OCI-LY7 (cell line): ENCODE results near the gene ADGRD2. TPM values are rescaled to one million over a fixed set of nuclear protein-coding genes. Genes with fewer than 3 reads are reported as not detected.

Experiments used
- BruUV-seq: library from RNA; stranded (reverse); fragments of 400-500 nt; replicated peaks from 2 replicates; lab custom pipeline; 2021; lab: Mats Ljungman, UMichigan
- CTCF ChIA-PET: fragments of 300-600 bp; sonication (Branson Sonifier 250); formaldehyde crosslinking; loops from one replicate; lab custom pipeline; 2022; ENCODE audit warnings: antibody characterized with exemption; ENCODE audit not compliant: unreplicated experiment; lab: Charles Lee
- POLR2A ChIA-PET: fragments of 300-600 bp; sonication (Branson Sonifier 250); formaldehyde crosslinking; loops from one replicate; lab custom pipeline; 2022; ENCODE audit warnings: antibody characterized with exemption; lab: Charles Lee
- DNase-seq: peaks from one replicate; pipeline ENCODE4 v3.0.0-alpha.2; 2015; ENCODE audit warnings: low spot score
- H2AFZ ChIP-seq: fragments of 200-600 bp; sonication (generic), shearing (Covaris generic); 2 replicates; pipeline ENCODE4 v1.6.1; 2014; ENCODE audit warnings: mild to moderate bottlenecking, antibody characterized with exemption, low read length, moderate library complexity
- H3K27ac ChIP-seq: fragments of 200-600 bp; sonication (generic); 2 replicates; pipeline ENCODE4 v1.5.1; 2014; ENCODE audit warnings: mixed run types, low read depth, mild to moderate bottlenecking, moderate library complexity, low read length, inconsistent platforms; ENCODE audit not compliant: poor library complexity, severe bottlenecking
- H3K36me3 ChIP-seq: fragments of 200-600 bp; sonication (generic); 2 replicates; pipeline ENCODE4 v1.6.1; 2014; ENCODE audit warnings: mild to moderate bottlenecking, antibody characterized with exemption, low read length, moderate library complexity, mixed read lengths; ENCODE audit not compliant: insufficient read depth
- H3K4me1 ChIP-seq: fragments of 200-600 bp; sonication (generic); 2 replicates; pipeline ENCODE4 v1.5.1; 2014; ENCODE audit warnings: mild to moderate bottlenecking, low read length; ENCODE audit not compliant: insufficient read depth, poor library complexity, severe bottlenecking
- H3K4me2 ChIP-seq: fragments of 200-600 bp; sonication (generic); 2 replicates; pipeline ENCODE4 v1.6.1; 2014; ENCODE audit warnings: mild to moderate bottlenecking, low read length
- H3K4me3 ChIP-seq: fragments of 200-600 bp; sonication (generic); 2 replicates; pipeline ENCODE4 v1.5.1; 2014; ENCODE audit warnings: mild to moderate bottlenecking, low read depth, low read length; ENCODE audit not compliant: poor library complexity, severe bottlenecking
- H3K79me2 ChIP-seq: fragments of 200-600 bp; sonication (generic); 2 replicates; pipeline ENCODE4 v1.6.1; 2016; ENCODE audit warnings: low read depth, mild to moderate bottlenecking, low read length, moderate library complexity, mixed read lengths; ENCODE audit not compliant: insufficient read depth
- H3K9me2 ChIP-seq: fragments of 200-600 bp; sonication (generic); 2 replicates; pipeline ENCODE4 v1.6.1; 2016; ENCODE audit warnings: mild to moderate bottlenecking, low read length, mixed read lengths; ENCODE audit not compliant: insufficient read depth
- H3K9me3 ChIP-seq: fragments of 200-600 bp; sonication (generic); 2 replicates; pipeline ENCODE4 v1.6.1; 2014; ENCODE audit warnings: mild to moderate bottlenecking, mixed run types, low read length, mixed read lengths
- H4K20me1 ChIP-seq: fragments of 200-600 bp; sonication (generic); 2 replicates; pipeline ENCODE4 v1.6.1; 2014; ENCODE audit warnings: mild to moderate bottlenecking, antibody characterized with exemption, low read length, moderate library complexity, mixed read lengths; ENCODE audit not compliant: insufficient read depth
- CTCF ChIP-seq: fragments of 200-600 bp; sonication (generic); conservative IDR thresholded peaks from 2 replicates; pipeline ENCODE4 v1.5.1; 2014; ENCODE audit warnings: mild to moderate bottlenecking, antibody characterized with exemption, low read length, moderate library complexity, mixed read lengths
- EZH2phosphoT487 ChIP-seq: fragments of 200-600 bp; sonication (generic); IDR thresholded peaks from 2 replicates; pipeline ENCODE4 v1.6.1; 2018; ENCODE audit warnings: low read depth, borderline replicate concordance, mild to moderate bottlenecking, mixed run types, antibody characterized with exemption, low read length, moderate library complexity, mixed read lengths
- intact Hi-C: fragments of 100-400 bp; cut with micrococcal nuclease; formaldehyde crosslinking; loops from one replicate; pipeline ENCODE4 v1.10.0; 2022; ENCODE audit not compliant: unreplicated experiment
- total RNA-seq, 2 experiments: library from RNA; depleted of rRNA in 1 of 2; stranded (reverse); fragments of >200 nt in 1 of 2; shearing (Covaris generic) in 1 of 2; gene quantifications; 2 replicates each; pipeline ENCODE4 v1.2.3, GENCODE V29; 2014 to 2022

The ADGRD2 gene
- total RNA-seq, 2 experiments from 2014 or later = not detected

- Histone ChIP-seq H3K4me1 (no peaks in the 10 kb centered on the region), H3K27ac (no peak overlapping the region), H3K4me3 (no peak overlapping the region), H4K20me1 (no peaks in the 10 kb centered on the region), H3K36me3 (no peaks in the 10 kb centered on the region), H3K79me2 (no peaks in the 10 kb centered on the region), H3K4me2 (no peak overlapping the region), H3K9me3 (no peaks in the 10 kb centered on the region), H2AFZ (no peak overlapping the region), H3K9me2 (no peaks in the 10 kb centered on the region)
- intact Hi-C loops = no loop called here
- TF ChIP-seq EZH2phosphoT487 (no peak), CTCF (no peak)
- no peak for DNase-seq
- ChIA-PET POLR2A (no interaction called here), CTCF (no interaction called here)
- no TSS peak for BruUV-seq
Measured at GRCh38 chr9:124426361-124426760, 23.9 kb upstream of the ADGRD2 start.

GRCh38 chr9:124427281-124427680, 23.0 kb upstream of the ADGRD2 start:
- Histone ChIP-seq H3K4me1 (no peaks in the 10 kb centered on the region), H3K9me2 (no peaks in the 10 kb centered on the region), H3K27ac (no peak overlapping the region), H2AFZ (no peak overlapping the region), H3K9me3 (no peaks in the 10 kb centered on the region), H4K20me1 (no peaks in the 10 kb centered on the region), H3K36me3 (no peaks in the 10 kb centered on the region), H3K4me2 (no peak overlapping the region), H3K4me3 (no peak overlapping the region), H3K79me2 (no peaks in the 10 kb centered on the region)
- TF ChIP-seq EZH2phosphoT487 = no peak
- TF ChIP-seq CTCF = no peak
- CTCF ChIA-PET = no interaction called here
- intact Hi-C loops = no loop called here
- DNase-seq = no peak
- no TSS peak for BruUV-seq
- POLR2A ChIA-PET = interaction anchor here (0.7 kb wide), 1 partner anchor 1250 kb away, joined by 4 read pairs; no protein-coding TSS in a partner anchor

- Histone ChIP-seq H3K9me2 (no peaks in the 10 kb centered on the region), H3K4me1 (no peaks in the 10 kb centered on the region), H3K4me3 (no peak overlapping the region), H3K36me3 (no peaks in the 10 kb centered on the region), H3K27ac (no peak overlapping the region), H2AFZ (no peak overlapping the region), H3K79me2 (no peaks in the 10 kb centered on the region), H3K4me2 (no peak overlapping the region), H3K9me3 (no peaks in the 10 kb centered on the region), H4K20me1 (no peaks in the 10 kb centered on the region)
- ChIA-PET CTCF (no interaction called here), POLR2A (interaction anchor here (0.9 to 1.1 kb wide), 2 partner anchors 10 to 11 kb away, joined by 3 read pairs; no protein-coding TSS in a partner anchor)
- no peak for DNase-seq
- intact Hi-C loops = no loop called here
- TF ChIP-seq CTCF (no peak), EZH2phosphoT487 (no peak)
- BruUV-seq = no TSS peak
Measured at GRCh38 chr9:124428751-124429529, 21.3 kb upstream of the ADGRD2 start.
